22Rv1 (cell line): Measurements from ENCODE around the gene KCNQ5.

Source experiments
- H3K27ac ChIP-seq: fragments of 450-650 bp; 2 replicates; pipeline ENCODE4 v1.5.1; 2017
- CTCF ChIP-seq: fragments of 450-650 bp; IDR thresholded peaks from 2 replicates; pipeline ENCODE4 v1.5.1; 2017; ENCODE audit warnings: mild to moderate bottlenecking
- ZFX ChIP-seq: fragments of 450-650 bp; IDR thresholded peaks from 2 replicates; pipeline ENCODE4 v1.6.1; 2017; ENCODE audit warnings: antibody characterized with exemption, borderline replicate concordance

Gene KCNQ5

DNA sequence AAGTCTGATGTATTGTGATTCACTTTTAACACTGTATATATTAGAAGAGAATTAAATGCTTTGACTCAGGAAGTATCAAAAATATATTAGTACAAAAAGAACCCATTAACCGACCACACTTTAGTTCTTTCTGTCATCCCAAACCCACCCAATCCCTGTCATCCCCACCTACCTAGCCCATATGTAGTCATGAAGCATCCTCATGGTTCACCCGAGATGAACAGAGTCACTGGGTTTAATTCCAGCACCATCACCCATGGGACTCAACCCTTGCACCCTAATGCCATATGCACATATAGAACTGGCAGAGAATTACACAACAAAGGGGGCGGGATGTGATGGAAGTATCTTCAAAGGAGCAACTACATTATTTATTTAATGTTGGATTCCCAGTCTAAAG lies 462.0 kb downstream of the KCNQ5 start:
- TF ChIP-seq ZFX (no peak), CTCF (no peak)
- no peak overlapping the region for H3K27ac ChIP-seq

GRCh38 chr6:73085443-73085871 lies 463.6 kb downstream of the KCNQ5 start:
- TF ChIP-seq ZFX (no peak), CTCF (no peak)
- H3K27ac ChIP-seq: no peak overlapping the region

DNA sequence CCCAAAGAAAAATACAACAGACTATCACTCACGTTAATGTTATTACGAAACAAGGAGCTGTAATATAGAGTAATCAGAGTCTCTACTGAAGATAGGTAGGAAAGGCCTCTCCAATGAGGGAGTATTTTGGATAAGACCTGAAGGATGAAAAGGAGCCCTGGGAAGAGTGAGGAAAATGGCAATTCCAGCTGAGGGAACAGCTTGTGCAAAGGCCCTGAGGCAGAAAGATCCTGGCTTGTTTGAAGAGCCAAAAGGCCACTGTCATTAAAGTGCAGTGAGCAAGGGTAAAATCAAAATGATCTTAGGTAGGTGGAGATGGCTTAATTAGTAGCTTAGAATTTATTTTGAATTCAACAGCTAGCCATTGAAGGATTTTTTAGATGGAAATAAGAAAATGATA lies 464.9 kb downstream of the KCNQ5 start:
- no peak overlapping the region for H3K27ac ChIP-seq
- TF ChIP-seq ZFX (no peak), CTCF (no peak)

GRCh38 chr6:73088138-73088813 lies 466.4 kb downstream of the KCNQ5 start:
- TF ChIP-seq ZFX (no peak), CTCF (no peak)
- no peak overlapping the region for H3K27ac ChIP-seq

DNA sequence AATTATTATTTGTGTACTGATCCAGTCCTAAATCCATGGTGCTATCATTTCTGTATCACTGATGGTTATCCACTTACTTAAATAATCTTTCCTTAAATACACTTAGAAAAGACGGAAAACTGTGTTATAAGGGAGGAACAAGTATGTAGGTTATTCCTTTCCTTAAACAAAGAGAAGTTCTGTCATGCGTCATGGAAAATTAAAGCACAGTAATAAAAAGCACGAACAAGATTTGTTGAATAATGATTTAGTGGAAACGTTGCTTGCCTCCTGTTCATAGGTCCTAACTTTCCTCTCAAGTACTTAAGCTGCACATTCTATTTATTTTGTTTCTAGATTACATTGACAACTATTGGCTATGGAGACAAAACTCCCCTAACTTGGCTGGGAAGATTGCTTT lies 483.1 kb downstream of the KCNQ5 start:
- no peak overlapping the region for H3K27ac ChIP-seq
- TF ChIP-seq CTCF: no peak
- TF ChIP-seq ZFX: no peak

GRCh38 chr6:73107016-73107415 lies 485.2 kb downstream of the KCNQ5 start:
- no peak for TF ChIP-seq ZFX
- TF ChIP-seq CTCF: no peak

DNA sequence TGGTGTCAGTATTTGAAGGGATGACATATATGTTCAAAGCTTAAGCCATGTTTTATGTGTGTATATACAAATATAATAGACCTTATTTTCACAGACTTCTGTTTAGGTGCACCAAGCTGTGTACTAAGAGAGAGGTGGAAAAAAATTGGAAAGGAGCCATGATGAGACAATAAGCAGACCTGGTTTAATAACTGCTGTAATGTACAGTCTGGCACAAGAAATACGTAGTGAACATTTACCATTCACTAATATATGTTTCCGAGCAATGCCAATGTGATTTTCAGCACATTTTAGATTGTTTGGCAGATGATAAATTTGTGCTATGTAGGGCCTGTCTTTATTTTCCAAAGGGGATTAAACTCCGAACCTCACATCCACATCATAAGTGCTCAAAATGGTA lies 487.1 kb downstream of the KCNQ5 start:
- no peak overlapping the region for H3K27ac ChIP-seq
- TF ChIP-seq ZFX (no peak), CTCF (no peak)

More at GRCh38 chr6:73107016-73107415, 485.2 kb downstream of the KCNQ5 start:
- H3K27ac ChIP-seq: no peak overlapping the region
